ENCODE measurements around the gene AKAP9. TPM values are rescaled to one million over a fixed set of nuclear protein-coding genes. Genes with fewer than 3 reads are reported as not detected.

Gene AKAP9
- total and polyA plus RNA-seq, 9 of the 15 experiments (the other 6 are each of a cell fraction or from before 2014, with no cell fraction given) = 25.5 to 80.9 (median 46.3) TPM

- no peak for TF ChIP-seq ZNF57 (CRISPR knock-in tag; IDR thresholded peaks at IDR 0.05)
- no peak for TF ChIP-seq IFI16 (CRISPR knock-in tag; IDR thresholded peaks at IDR 0.05)
- TF ChIP-seq SOX6 (IDR thresholded peaks at IDR 0.05) = peak; percentile 74
- peak; percentile 64 for TF ChIP-seq TRIM28 (IDR thresholded peaks at IDR 0.05)
- no peak for TF ChIP-seq ZBTB26 (CRISPR knock-in tag; IDR thresholded peaks at IDR 0.05)
- no peak for TF ChIP-seq TAF15 (IDR thresholded peaks at IDR 0.05; ENCODE audit: low read depth, low read length)
- TF ChIP-seq, protein P1, sequence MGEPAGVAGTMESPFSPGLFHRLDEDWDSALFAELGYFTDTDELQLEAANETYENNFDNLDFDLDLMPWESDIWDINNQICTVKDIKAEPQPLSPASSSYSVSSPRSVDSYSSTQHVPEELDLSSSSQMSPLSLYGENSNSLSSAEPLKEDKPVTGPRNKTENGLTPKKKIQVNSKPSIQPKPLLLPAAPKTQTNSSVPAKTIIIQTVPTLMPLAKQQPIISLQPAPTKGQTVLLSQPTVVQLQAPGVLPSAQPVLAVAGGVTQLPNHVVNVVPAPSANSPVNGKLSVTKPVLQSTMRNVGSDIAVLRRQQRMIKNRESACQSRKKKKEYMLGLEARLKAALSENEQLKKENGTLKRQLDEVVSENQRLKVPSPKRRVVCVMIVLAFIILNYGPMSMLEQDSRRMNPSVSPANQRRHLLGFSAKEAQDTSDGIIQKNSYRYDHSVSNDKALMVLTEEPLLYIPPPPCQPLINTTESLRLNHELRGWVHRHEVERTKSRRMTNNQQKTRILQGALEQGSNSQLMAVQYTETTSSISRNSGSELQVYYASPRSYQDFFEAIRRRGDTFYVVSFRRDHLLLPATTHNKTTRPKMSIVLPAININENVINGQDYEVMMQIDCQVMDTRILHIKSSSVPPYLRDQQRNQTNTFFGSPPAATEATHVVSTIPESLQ (CRISPR knock-in tag; IDR thresholded peaks at IDR 0.05) = peak; percentile 90; the same call in 1 of the 2 replicates
- peak; percentile 83 for TF ChIP-seq CC2D1A (IDR thresholded peaks at IDR 0.05)
- TF ChIP-seq RAD21 (CRISPR knock-in tag; conservative IDR thresholded peaks at IDR 0.05 in 1 of 2, IDR thresholded peaks at IDR 0.05 in 1 of 2) = no peak; a peak in 2 of 4 replicates
- peak; percentile 87 for TF ChIP-seq LEF1 (IDR thresholded peaks at IDR 0.05)
- TF ChIP-seq MAFF (IDR thresholded peaks at IDR 0.05; ENCODE audit: low read length) = no peak
- TF ChIP-seq FIP1L1 (IDR thresholded peaks at IDR 0.05; ENCODE audit: low read depth, low read length, poor library complexity, severe bottlenecking) = peak; percentile 43
- TF ChIP-seq ZBTB49 (CRISPR knock-in tag; IDR thresholded peaks at IDR 0.05; ENCODE audit: borderline replicate concordance) = no peak
- TF ChIP-seq TCF7L2 (IDR thresholded peaks at IDR 0.05; ENCODE audit: low read depth, low read length) = no peak
- peak in 1 of 2 experiments; percentile 69; a peak in 2 of 4 replicates for TF ChIP-seq HDAC1 (IDR thresholded peaks at IDR 0.05)
- no peak for TF ChIP-seq RBM22 (IDR thresholded peaks at IDR 0.05; ENCODE audit: low read depth, low read length, poor library complexity, severe bottlenecking)
- no peak; the same call in 1 of the 2 replicates for TF ChIP-seq ARID4B (CRISPR knock-in tag; IDR thresholded peaks at IDR 0.05)
- no peak for TF ChIP-seq GATA2 (CRISPR knock-in tag; IDR thresholded peaks at IDR 0.05)
These were observed 193.8 kb downstream of the AKAP9 start, which contains the start of gene CYP51A1 (continued) for GRCh38 chr7:92134271-92135051.
